ENCODE measurements around the gene SOX14.

- no peak for TF ChIP-seq EZH2 (IDR thresholded peaks at IDR 0.05; ENCODE audit: insufficient read depth, poor library complexity, severe bottlenecking)
- TF ChIP-seq EZH2phosphoT487 (IDR thresholded peaks at IDR 0.05; ENCODE audit: insufficient read depth, low read depth): no peak
Observed at GRCh38 chr3:137743608-137744007, 20.5 kb upstream of the SOX14 start.

Data from GM23248 (cell line).